ENCODE measurements around the gene SLC44A3. TPM values are rescaled to one million over a fixed set of nuclear protein-coding genes. Genes with fewer than 3 reads are reported as not detected.
A peak's percentile ranks its signal among the peaks of the same experiment; 100 is the strongest.

Gene SLC44A3
- total RNA-seq, 1 donor = 1.7 TPM

DNA sequence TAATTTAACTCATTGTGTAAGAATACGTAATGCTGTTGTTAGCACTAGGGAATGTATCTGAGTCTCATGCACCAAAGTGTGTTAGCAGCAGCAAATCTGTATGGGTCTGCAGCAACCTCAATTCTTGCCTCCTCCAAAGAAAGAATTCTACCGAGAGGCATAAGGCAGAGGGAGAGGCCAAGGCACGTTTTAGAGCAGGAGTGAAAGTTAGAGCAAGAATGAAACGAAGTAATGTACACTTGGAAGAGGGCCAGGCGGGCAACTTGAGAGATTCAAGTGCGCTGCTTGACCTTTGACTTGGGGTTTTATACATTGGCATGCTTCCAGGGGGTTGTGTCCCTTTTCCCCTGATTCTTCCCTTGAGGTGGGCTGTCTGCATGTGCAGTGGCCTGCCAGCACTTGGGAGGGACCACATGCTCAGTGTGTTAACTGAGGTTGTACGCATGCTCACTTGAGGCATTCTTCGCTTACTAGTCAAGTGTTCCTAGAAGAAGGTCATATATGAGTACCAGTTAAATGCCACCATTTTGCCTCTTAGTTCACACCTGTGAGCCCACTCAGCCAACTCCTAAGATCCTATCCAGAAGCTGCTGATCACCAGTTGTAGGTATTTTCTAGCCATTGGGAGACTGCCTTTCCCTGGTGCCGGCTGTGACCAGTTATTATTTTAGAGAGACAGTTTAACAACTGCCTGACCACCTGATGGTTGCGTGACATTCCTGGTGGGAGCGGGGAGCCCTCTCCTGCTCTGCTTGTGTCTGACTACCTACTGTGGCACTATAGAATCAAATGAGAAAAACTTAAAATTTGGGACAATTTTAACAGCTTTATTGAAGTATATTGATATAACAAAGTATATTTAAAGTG, 109.4 kb downstream of the SLC44A3 start:
- H3K4me3 ChIP-seq (ENCODE audit: low read depth, low read length) = peak overlapping the region; percentile 76
- TF ChIP-seq, protein P1, sequence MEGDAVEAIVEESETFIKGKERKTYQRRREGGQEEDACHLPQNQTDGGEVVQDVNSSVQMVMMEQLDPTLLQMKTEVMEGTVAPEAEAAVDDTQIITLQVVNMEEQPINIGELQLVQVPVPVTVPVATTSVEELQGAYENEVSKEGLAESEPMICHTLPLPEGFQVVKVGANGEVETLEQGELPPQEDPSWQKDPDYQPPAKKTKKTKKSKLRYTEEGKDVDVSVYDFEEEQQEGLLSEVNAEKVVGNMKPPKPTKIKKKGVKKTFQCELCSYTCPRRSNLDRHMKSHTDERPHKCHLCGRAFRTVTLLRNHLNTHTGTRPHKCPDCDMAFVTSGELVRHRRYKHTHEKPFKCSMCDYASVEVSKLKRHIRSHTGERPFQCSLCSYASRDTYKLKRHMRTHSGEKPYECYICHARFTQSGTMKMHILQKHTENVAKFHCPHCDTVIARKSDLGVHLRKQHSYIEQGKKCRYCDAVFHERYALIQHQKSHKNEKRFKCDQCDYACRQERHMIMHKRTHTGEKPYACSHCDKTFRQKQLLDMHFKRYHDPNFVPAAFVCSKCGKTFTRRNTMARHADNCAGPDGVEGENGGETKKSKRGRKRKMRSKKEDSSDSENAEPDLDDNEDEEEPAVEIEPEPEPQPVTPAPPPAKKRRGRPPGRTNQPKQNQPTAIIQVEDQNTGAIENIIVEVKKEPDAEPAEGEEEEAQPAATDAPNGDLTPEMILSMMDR (IDR thresholded peaks at IDR 0.05; ENCODE audit: insufficient read depth, low read depth, low read length) = no peak
- peak; percentile 55 for DNase-seq (ENCODE audit: low read depth)

DNA sequence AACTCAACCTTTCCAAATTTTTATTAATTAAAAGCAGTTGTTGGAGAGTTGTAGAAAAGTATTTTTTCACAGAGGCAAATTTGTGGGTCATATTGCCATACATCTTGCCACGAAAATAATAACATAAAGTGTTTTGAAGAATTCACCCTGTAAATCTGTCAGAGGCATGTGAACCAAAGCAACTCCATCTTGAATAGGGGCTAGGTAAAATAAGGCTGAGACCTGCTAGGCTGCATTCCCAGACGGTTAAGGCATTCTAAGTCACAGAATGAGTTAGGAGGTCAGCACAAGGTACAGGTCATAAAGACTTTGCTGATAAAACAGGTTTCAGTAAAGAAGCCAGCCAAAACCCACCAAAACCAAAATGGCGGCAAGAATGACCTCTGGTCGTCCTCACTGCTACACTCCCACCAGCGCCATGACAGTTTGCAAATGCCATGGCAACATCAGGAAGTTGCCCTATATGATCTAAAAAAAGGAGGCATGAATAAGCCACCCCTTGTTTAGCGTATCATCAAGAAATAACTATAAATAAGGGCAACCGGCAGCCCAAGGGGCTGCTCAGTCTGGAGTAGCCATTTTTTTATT, 111.2 kb downstream of the SLC44A3 start:
- TF ChIP-seq, protein P1 (IDR thresholded peaks at IDR 0.05; ENCODE audit: insufficient read depth, low read depth, low read length) = no peak

DNA sequence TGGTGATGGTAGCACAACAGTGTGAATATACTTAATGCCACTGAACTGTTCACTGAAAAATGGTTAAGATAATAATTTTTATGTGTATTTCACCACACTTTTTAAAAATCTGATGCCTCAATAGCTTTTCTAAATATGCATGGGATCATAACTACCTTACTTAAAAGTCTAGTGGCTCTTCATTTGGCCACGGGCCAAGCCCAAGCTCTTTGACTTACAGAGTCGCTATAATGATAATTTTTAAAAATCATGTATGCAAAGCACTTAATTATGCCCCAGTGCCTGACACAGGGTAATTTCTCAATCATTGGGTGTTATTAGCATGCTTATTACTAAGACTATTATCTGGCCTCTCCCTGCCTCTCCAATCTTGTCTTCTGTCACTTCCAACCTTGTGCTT, 114.4 kb downstream of the SLC44A3 start:
- no peak for DNase-seq (ENCODE audit: low read depth)
- H3K4me3 ChIP-seq (ENCODE audit: low read depth, low read length) = no peak overlapping the region
- TF ChIP-seq, protein P1 (IDR thresholded peaks at IDR 0.05; ENCODE audit: insufficient read depth, low read depth, low read length) = no peak

More for the DNA sequence above, 111.2 kb downstream of the SLC44A3 start:
- DNase-seq (ENCODE audit: low read depth) = no peak
- no peak overlapping the region for H3K4me3 ChIP-seq (ENCODE audit: low read depth, low read length)

DNA sequence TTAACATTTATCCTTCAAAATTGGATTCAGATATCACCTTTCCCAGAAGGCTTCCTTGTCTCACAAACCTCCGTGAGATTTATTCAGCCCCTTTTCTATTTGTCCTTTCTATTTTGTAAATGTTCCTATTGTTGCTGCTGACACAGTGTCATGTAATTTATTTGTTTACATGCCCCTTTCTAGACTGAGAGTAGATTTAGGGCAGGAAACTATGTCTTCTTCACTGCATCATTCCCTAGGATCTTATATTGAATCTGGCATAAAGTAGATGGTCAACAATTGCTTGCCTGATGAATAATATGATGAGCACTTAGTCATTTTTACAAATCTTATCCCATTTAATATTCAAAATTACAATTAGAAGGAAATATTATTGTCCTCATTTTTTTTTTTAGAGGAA, 114.9 kb downstream of the SLC44A3 start:
- H3K4me3 ChIP-seq (ENCODE audit: low read depth, low read length) = no peak overlapping the region
- TF ChIP-seq, protein P1 (IDR thresholded peaks at IDR 0.05; ENCODE audit: insufficient read depth, low read depth, low read length) = no peak
- DNase-seq (ENCODE audit: low read depth) = no peak

DNA sequence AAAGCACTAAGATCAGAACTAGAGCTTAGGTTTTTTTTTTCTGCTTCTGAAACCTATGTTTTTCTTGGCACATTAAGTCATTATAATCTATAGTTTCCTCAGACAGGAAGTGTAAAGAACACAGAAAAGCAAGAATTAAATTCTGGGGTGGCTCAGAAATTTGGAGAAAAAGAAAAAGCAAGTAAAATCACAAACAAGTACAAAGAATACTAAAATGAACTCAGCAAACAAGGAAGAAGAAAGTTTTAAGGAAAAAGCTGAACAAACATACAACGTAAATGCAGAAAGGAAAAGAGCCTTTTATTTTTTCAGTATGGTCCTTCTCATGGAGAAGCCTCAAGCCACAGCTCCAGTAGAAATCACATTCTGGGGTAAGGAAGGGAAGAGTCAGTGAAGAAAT, 115.3 kb downstream of the SLC44A3 start:
- TF ChIP-seq, protein P1 (IDR thresholded peaks at IDR 0.05; ENCODE audit: insufficient read depth, low read depth, low read length) = no peak
- no peak overlapping the region for H3K4me3 ChIP-seq (ENCODE audit: low read depth, low read length)
- DNase-seq (ENCODE audit: low read depth) = no peak

DNA sequence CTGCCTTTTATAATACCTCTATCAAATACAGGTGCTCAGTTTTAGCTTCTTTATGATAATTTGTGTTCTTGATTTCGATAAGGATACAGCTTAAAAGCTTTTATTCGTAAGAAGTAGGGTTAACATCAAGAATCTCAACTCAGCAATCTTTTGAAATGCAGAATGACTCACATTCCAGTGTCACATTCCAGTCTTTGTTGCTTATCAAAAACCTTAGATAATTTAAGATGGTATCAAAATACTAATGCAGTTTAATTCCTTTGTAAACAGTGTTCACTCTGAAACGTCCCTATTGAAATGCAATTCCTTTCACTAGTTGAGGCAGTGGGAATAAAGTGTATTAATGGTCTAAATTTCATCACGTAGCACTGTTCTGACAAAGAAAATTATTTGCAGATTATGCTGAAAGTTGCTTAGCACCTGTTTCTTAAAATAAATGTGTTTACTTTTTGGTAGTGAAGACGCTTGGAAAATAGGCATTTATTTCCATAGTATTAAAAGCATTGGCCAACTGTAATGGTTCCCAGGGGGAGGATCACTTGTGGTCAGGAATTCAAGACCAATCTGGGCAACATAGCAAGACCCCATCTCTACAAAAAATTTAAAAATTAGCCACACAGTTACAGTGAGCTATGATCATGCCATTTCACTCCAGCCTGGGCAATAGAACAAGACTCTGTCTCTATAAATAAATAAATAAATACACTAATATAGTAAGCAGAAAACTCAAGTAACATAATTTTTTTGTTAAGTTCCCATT, 116.9 kb downstream of the SLC44A3 start:
- no peak for DNase-seq (ENCODE audit: low read depth)
- H3K4me3 ChIP-seq (ENCODE audit: low read depth, low read length) = no peak overlapping the region
- TF ChIP-seq, protein P1 (IDR thresholded peaks at IDR 0.05; ENCODE audit: insufficient read depth, low read depth, low read length) = no peak

All from fibroblast of villous mesenchyme (primary cell).